ENCODE data around the gene AVPI1. TPM values are rescaled to one million over a fixed set of nuclear protein-coding genes. Genes with fewer than 3 reads are reported as not detected.

The AVPI1 gene
- total RNA-seq, 1 donor from 2014 or later: 2.6 TPM

DNA sequence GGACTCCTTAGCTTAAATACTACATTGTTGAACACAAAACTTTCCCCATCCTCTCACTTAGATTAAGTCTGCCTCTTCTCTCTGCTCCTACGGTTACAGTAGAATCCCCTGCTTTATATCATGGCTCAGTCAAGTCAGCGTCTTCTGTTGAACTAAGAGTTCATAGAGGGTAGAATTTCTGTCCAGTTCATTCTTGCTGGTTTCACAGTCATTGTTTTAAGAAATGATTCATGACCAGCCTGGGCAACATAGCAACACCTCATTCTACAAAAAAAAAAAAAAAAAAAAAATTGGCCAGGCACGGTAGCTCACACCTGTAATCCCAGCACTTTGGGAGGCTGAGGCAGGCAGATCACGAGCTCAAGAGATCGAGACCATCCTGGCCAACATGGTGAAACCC, 46.2 kb upstream of the AVPI1 start:
- Histone ChIP-seq H4K20me1 (ENCODE audit: low read depth) (peaks cover 11% of the 10 kb centered on the region), H3K79me2 (ENCODE audit: low read depth) (peaks cover 10% of the 10 kb centered on the region), H3K4me1 (peaks cover 3% of the 10 kb centered on the region), H3K27ac (no peak overlapping the region), H3K9ac (no peak overlapping the region), H3K4me3 (no peak overlapping the region), H3K4me2 (no peak overlapping the region), H3K36me3 (no peaks in the 10 kb centered on the region), H2AFZ (replicated peaks) (no peak overlapping the region), H3F3A (ENCODE audit: low read depth) (no peaks in the 10 kb centered on the region), H3K9me3 (ENCODE audit: low read depth) (no peaks in the 10 kb centered on the region), H3K27me3 (peaks cover 33% of the 10 kb centered on the region)
- peaks cover 8% of the 10 kb centered on the region for H3K27me3 Mint-ChIP-seq (ENCODE audit: insufficient read depth, low read depth)
- H3K4me1 Mint-ChIP-seq: peaks cover 8% of the 10 kb centered on the region
- H3K36me3 Mint-ChIP-seq: no peaks in the 10 kb centered on the region
- no peak overlapping the region for H3K27ac Mint-ChIP-seq
- no peak overlapping the region for H3K4me3 Mint-ChIP-seq
- H3K9me3 Mint-ChIP-seq: peaks cover 5% of the 10 kb centered on the region
- TF ChIP-seq EZH2phosphoT487 (IDR thresholded peaks at IDR 0.05) (no peak), EZH2 (IDR thresholded peaks at IDR 0.05) (no peak)
- TF ChIP-seq, protein P1, sequence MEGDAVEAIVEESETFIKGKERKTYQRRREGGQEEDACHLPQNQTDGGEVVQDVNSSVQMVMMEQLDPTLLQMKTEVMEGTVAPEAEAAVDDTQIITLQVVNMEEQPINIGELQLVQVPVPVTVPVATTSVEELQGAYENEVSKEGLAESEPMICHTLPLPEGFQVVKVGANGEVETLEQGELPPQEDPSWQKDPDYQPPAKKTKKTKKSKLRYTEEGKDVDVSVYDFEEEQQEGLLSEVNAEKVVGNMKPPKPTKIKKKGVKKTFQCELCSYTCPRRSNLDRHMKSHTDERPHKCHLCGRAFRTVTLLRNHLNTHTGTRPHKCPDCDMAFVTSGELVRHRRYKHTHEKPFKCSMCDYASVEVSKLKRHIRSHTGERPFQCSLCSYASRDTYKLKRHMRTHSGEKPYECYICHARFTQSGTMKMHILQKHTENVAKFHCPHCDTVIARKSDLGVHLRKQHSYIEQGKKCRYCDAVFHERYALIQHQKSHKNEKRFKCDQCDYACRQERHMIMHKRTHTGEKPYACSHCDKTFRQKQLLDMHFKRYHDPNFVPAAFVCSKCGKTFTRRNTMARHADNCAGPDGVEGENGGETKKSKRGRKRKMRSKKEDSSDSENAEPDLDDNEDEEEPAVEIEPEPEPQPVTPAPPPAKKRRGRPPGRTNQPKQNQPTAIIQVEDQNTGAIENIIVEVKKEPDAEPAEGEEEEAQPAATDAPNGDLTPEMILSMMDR (IDR thresholded peaks at IDR 0.05): no peak
- DNase-seq (ENCODE audit: low spot score): no peak

- no peaks in the 10 kb centered on the region for H3K9me3 ChIP-seq (ENCODE audit: low read depth)
- H3K4me3 ChIP-seq: no peak overlapping the region
- Mint-ChIP-seq H3K4me1 (no peaks in the 10 kb centered on the region), H3K36me3 (no peaks in the 10 kb centered on the region), H3K9me3 (peaks cover 5% of the 10 kb centered on the region), H3K27me3 (ENCODE audit: insufficient read depth, low read depth) (peaks cover 8% of the 10 kb centered on the region), H3K4me3 (no peak overlapping the region), H3K27ac (no peak overlapping the region)
- H3K4me2 ChIP-seq: no peak overlapping the region
- no peak for TF ChIP-seq EZH2 (IDR thresholded peaks at IDR 0.05)
- TF ChIP-seq, protein P1 (IDR thresholded peaks at IDR 0.05): no peak
- no peak for TF ChIP-seq EZH2phosphoT487 (IDR thresholded peaks at IDR 0.05)
- H3K27ac ChIP-seq: no peak overlapping the region
- H3F3A ChIP-seq (ENCODE audit: low read depth): no peaks in the 10 kb centered on the region
- peaks cover 33% of the 10 kb centered on the region for H3K27me3 ChIP-seq
- H3K36me3 ChIP-seq: no peaks in the 10 kb centered on the region
- H3K4me1 ChIP-seq: no peaks in the 10 kb centered on the region
- H4K20me1 ChIP-seq (ENCODE audit: low read depth): no peaks in the 10 kb centered on the region
- no peak overlapping the region for H3K9ac ChIP-seq
- DNase-seq (ENCODE audit: low spot score): no peak
- H2AFZ ChIP-seq (replicated peaks): no peak overlapping the region
- H3K79me2 ChIP-seq (ENCODE audit: low read depth): no peaks in the 10 kb centered on the region
Measured at GRCh38 chr10:97732052-97732359, 45.0 kb upstream of the AVPI1 start.

- peaks cover 5% of the 10 kb centered on the region for H3K9me3 Mint-ChIP-seq
Measured at GRCh38 chr10:97731346-97732051, 44.5 kb upstream of the AVPI1 start.

More at GRCh38 chr10:97731346-97732051, 44.5 kb upstream of the AVPI1 start:
- Mint-ChIP-seq H3K4me1 (no peaks in the 10 kb centered on the region), H3K4me3 (no peak overlapping the region), H3K36me3 (no peaks in the 10 kb centered on the region), H3K27ac (no peak overlapping the region), H3K27me3 (ENCODE audit: insufficient read depth, low read depth) (peaks cover 4% of the 10 kb centered on the region)
- Histone ChIP-seq H3F3A (ENCODE audit: low read depth) (no peaks in the 10 kb centered on the region), H3K36me3 (no peaks in the 10 kb centered on the region), H3K4me1 (no peaks in the 10 kb centered on the region), H3K9ac (no peak overlapping the region), H3K4me2 (no peak overlapping the region), H3K79me2 (ENCODE audit: low read depth) (no peaks in the 10 kb centered on the region), H3K9me3 (ENCODE audit: low read depth) (no peaks in the 10 kb centered on the region), H2AFZ (replicated peaks) (no peak overlapping the region), H3K27ac (no peak overlapping the region), H3K27me3 (peaks cover 30% of the 10 kb centered on the region), H3K4me3 (no peak overlapping the region), H4K20me1 (ENCODE audit: low read depth) (no peaks in the 10 kb centered on the region)
- DNase-seq (ENCODE audit: low spot score): peak; percentile 80
- TF ChIP-seq, protein P1 (IDR thresholded peaks at IDR 0.05): peak; percentile 85
- no peak for TF ChIP-seq EZH2 (IDR thresholded peaks at IDR 0.05)
